Ecto neural progenitor cell (in vitro differentiated cells): ENCODE results near the gene C10orf105.

Experiments
- DNase-seq: peaks from one replicate; pipeline ENCODE4 v3.0.0-alpha.2; 2018; ENCODE audit warnings: low spot score

C10orf105 gene

DNA sequence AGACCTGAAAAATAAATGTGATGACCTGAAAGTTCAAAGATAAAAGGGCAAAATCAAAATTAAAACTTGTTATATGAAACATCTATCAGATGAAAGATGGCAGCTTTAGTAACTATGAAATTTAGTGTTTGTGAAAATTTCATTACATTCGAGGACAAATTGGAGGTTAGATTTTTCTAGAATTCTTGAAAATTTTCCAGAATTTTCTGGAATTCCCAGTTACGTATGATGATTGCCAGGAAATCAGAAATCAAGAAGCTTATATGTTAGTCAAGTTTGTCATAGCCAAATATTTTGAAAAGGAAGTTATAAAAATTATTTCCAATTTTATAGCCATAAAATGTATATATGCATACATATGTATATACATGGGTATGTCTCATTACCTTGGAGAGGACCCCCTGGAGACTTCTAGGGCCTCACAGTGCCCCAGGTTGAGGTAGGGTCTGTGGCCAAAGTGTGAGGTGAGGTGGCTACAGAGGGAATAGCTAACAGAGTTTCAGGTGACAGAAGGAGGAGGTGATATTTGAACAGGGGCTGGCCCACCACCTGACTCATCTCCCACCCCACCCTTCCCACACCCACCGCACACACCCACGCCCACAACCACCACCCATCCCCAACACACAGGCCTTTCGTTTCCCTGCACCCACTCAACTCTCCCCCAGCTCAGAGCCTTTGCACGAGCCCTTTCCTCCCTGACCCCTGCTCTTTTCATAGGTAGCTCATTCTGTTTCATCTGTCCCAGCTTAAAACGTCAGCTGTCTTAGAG lies 21.5 kb downstream of the C10orf105 start:
- no peak for DNase-seq

- peak; percentile 87 for DNase-seq
Measured at GRCh38 chr10:71696628-71697326, 22.8 kb downstream of the C10orf105 start.

- DNase-seq: no peak
Measured at GRCh38 chr10:71695502-71696476, 23.8 kb downstream of the C10orf105 start.

- no peak for DNase-seq
Measured at GRCh38 chr10:71694567-71694968, 25.0 kb downstream of the C10orf105 start.

- no peak for DNase-seq
Measured at GRCh38 chr10:71694039-71694501, 25.5 kb downstream of the C10orf105 start.

- DNase-seq: no peak
Measured at GRCh38 chr10:71693377-71693776, 26.2 kb downstream of the C10orf105 start.

DNA sequence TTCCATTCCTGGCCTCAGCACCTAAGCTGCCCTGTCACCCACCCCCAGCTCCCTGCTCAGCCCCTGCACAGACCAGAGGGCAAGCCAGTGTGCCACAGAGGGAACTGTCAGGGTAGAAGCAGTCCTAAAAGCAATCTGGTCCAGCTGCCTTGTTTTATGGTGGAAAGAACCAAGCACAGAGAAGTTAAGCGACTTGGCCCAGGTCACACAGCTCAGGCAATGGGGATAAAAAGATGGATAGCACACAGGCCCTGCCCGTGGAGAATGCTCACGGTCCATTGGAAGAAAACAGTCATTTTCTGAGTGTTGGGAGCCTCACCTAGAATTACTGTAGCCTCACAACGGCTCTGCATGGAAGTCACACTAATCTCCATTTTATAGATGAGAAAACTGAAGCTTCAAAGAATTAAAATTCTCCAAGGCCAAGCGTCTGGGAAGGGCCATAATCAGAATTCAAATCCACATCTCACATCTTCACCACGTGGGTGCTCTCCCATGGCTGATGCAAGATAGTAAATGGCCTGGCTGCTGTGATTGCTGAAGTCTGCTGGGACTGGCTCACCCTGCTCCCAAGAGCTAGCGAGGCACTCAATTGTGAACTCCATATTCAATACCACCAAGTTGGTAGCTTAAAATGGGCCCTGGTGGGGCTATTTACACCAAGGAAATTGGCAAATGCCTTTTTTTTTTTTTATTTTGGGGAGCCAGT lies 26.8 kb downstream of the C10orf105 start:
- DNase-seq: no peak

DNA sequence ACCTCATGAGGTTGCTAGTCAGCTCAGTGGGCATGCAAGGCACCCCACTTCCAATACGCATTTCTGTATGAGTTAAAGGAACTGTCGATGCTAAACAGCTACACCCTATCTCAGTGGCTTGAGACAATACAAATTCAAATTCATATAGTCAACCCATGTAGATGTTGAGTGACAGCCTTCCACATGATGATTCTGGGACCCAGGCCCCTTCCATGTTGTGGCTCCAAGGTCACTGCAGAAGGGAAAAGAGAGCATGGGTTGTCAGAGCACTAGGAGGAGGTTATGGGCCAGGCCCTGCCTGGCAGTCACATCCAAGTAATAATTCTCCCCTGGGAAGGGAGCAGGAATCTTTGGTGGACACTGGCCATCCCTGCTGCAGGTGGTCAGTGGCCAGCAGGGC lies 28.2 kb downstream of the C10orf105 start:
- no peak for DNase-seq

DNA sequence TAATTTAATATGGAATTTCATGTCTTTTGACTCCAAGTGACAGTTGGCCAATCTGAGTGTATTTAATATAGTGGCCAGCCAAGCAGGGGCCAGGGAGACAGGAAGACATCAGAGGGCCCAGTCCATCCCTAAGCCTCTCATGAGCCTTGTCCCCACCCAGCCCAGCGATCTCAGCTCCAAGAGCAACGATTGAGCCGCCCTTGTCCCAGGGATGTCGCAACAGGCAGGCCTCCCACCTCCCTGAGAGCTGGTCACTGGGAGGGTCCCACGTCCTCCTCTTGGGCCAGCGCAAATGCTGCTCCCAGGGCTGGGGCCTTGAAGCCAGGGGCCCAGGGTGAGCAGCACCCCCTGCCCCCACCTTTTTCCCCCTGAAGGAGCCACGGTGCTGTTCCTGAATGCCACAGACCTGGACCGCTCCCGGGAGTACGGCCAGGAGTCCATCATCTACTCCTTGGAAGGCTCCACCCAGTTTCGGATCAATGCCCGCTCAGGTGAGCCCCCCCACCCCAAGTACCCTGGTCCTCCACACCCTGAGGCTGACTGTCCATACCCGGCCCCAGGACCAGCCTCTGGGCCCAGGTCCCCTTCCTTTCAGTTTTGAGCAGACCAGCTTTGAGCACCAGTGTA lies 29.4 kb downstream of the C10orf105 start:
- DNase-seq: no peak

DNA sequence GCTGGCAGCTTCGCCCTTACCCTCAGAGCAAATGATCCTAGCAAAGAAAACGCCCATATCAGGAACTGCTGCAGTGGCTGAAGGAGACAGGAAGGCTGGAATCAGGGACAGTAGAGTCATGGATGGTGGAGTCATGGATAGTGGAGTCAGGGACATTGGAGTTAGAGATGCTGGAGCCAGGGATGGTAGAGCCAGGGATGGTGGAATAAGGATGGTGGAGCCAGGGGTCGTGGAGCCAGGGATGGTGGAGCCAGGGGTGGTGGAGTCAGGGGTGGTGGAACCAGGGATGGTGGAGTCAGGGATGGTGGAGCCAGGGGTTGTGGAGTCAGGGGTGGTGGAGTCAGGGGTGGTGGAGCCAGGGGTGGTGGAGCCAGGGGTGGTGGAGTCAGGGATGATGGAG lies 31.3 kb downstream of the C10orf105 start:
- DNase-seq: no peak

DNA sequence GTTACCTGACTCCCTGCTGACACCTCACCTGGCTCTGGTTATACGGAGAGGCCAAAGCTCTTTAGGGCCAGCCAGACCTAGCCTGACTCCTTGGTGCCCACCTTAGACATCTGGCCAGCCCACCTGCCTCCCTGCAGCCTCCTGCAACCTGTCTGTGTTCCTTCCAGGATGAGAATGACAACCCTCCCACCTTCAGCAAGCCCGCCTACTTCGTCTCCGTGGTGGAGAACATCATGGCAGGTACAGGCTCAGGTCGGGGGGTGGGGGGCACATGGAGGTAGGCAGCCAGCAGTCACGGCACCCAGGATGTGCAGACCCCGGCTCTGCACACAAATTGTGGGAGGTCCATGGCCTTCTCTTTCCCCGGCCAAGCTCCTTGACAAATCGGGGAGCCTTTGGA lies 32.1 kb downstream of the C10orf105 start:
- no peak for DNase-seq

GRCh38 chr10:71687077-71687476 lies 32.5 kb downstream of the C10orf105 start:
- DNase-seq: no peak

GRCh38 chr10:71685554-71686232 lies 33.9 kb downstream of the C10orf105 start:
- DNase-seq: no peak

- no peak for DNase-seq
Measured at GRCh38 chr10:71684356-71685173, 35.0 kb downstream of the C10orf105 start.

DNA sequence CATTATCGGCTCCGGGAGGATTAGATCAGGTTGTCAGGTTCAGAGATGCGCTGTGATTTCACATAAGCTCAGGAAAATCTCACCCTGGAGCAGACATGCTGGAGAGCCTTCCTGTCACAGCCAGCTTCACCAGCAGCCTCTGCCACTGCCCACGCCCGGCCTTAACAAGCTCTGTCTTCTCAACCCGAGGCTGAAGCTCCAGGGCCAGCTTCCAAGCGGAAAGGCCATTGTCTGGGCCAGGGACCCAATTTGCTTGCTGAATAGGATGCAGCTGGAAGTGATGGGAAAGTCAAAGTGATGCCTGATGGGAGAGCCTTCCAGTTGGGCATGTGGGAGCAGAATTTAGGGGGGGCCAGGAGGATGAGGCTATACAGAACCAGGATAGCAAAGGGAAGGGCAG lies 36.3 kb downstream of the C10orf105 start:
- DNase-seq: no peak

- no peak for DNase-seq
Measured at GRCh38 chr10:71681977-71682376, 37.6 kb downstream of the C10orf105 start.

GRCh38 chr10:71679425-71679824 lies 40.2 kb downstream of the C10orf105 start:
- DNase-seq: no peak

- no peak for DNase-seq
Measured at GRCh38 chr10:71678057-71678805, 41.3 kb downstream of the C10orf105 start.

DNA sequence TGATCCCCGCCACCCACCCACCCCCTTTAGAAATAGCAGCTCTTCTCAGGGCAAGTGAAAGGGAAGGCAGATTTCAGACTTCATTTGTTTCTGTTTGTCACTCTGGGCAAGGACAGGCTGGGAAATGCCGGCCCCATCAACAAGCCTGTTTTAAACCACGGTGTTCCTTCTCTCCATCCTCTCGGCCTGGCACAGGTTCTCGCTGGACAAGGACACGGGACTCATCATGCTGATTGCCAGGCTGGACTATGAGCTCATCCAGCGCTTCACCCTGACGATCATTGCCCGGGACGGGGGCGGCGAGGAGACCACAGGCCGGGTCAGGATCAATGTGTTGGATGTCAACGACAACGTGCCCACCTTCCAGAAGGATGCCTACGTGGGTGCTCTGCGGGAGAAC lies 42.3 kb downstream of the C10orf105 start:
- no peak for DNase-seq
